MM.1S (cell line): ENCODE measurements around the gene DOCK4.

Experiments used
- EZH2phosphoT487 ChIP-seq: fragments of 300-600 bp; sonication (generic); IDR thresholded peaks from 2 replicates; pipeline ENCODE4 v1.6.1; 2018; ENCODE audit warnings: antibody characterized with exemption, low read length
- TF ChIP-seq, protein P1 (sequence below): fragments of 300-600 bp; sonication (generic); IDR thresholded peaks from 2 replicates; pipeline ENCODE4 v1.5.1; 2016; ENCODE audit warnings: antibody characterized with exemption, low read length, mixed read lengths

DNA sequence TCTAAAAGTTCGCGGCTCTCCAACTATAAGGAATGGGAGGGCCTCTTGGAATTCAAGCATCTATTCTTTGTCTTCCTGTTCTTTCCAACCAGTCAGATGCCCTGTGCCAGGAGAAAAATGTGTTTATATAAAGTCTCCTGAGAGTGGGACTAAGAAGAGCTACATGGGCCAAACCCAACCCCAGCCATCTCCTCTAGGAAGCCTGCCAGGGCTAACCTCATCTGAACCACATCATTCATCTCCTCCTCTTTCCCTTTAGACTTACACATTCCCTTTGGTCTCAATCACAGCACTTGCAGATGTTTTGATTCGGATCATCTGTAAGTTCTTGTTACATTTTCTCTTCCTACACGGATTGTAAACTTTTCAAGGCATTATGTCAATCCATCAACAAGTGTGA lies 62.6 kb downstream of the DOCK4 start:
- TF ChIP-seq, protein P1, sequence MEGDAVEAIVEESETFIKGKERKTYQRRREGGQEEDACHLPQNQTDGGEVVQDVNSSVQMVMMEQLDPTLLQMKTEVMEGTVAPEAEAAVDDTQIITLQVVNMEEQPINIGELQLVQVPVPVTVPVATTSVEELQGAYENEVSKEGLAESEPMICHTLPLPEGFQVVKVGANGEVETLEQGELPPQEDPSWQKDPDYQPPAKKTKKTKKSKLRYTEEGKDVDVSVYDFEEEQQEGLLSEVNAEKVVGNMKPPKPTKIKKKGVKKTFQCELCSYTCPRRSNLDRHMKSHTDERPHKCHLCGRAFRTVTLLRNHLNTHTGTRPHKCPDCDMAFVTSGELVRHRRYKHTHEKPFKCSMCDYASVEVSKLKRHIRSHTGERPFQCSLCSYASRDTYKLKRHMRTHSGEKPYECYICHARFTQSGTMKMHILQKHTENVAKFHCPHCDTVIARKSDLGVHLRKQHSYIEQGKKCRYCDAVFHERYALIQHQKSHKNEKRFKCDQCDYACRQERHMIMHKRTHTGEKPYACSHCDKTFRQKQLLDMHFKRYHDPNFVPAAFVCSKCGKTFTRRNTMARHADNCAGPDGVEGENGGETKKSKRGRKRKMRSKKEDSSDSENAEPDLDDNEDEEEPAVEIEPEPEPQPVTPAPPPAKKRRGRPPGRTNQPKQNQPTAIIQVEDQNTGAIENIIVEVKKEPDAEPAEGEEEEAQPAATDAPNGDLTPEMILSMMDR: no peak
- no peak for TF ChIP-seq EZH2phosphoT487
